Measurements from ENCODE around the gene TMOD2. TPM values are rescaled to one million over a fixed set of nuclear protein-coding genes. Genes with fewer than 3 reads are reported as not detected.

Gene TMOD2
- total RNA-seq, 4 donors from 2014 or later: 1.8 to 6.8 (median 5.3) TPM

GRCh38 chr15:51802593-51802992 lies 51.2 kb downstream of the TMOD2 start:
- no peak for DNase-seq
- no peaks in the 10 kb centered on the region for H3K4me1 ChIP-seq
- H3K36me3 ChIP-seq: no peaks in the 10 kb centered on the region
- H3K9me3 ChIP-seq: no peaks in the 10 kb centered on the region
- H3K27ac ChIP-seq: no peak overlapping the region
- TF ChIP-seq POLR2AphosphoS5 (IDR thresholded peaks at IDR 0.05) (no peak), CTCF (IDR thresholded peaks at IDR 0.05) (no peak), EP300 (IDR thresholded peaks at IDR 0.05; ENCODE audit: low read depth) (no peak), POLR2A (IDR thresholded peaks at IDR 0.05) (no peak)
- in situ Hi-C loops (cut with MboI; ENCODE audit: low pct_ligation_motif_present in 1 of 4, low pct_unique_long_range_greater_than_20kb in 1 of 4, low sequenced_read_pairs in 3 of 4) (no loop called here), intact Hi-C loops (cut with DNase I; ENCODE audit: low total_unique reads) (no loop called here)
- H3K27me3 ChIP-seq: no peaks in the 10 kb centered on the region
- no peak overlapping the region for H3K4me3 ChIP-seq
- WGBS, 2 donors (ENCODE audit: low coverage in 1 of 2): 91 to 94% methylated on average over 4 to 5 of the region's 5 CpGs

- Histone ChIP-seq H3K36me3 (no peaks in the 10 kb centered on the region), H3K4me3 (no peak overlapping the region), H3K27me3 (no peaks in the 10 kb centered on the region), H3K27ac (no peak overlapping the region), H3K4me1 (no peaks in the 10 kb centered on the region), H3K9me3 (no peaks in the 10 kb centered on the region)
- in situ Hi-C loops (cut with MboI; ENCODE audit: low pct_ligation_motif_present in 1 of 4, low pct_unique_long_range_greater_than_20kb in 1 of 4, low sequenced_read_pairs in 3 of 4): no loop called here
- intact Hi-C loops (cut with DNase I; ENCODE audit: low total_unique reads): no loop called here
- no peak for DNase-seq
- WGBS, 2 donors (ENCODE audit: low coverage in 1 of 2): 89% methylated on average over 2 of the region's 2 CpGs
- TF ChIP-seq CTCF (IDR thresholded peaks at IDR 0.05) (no peak), EP300 (IDR thresholded peaks at IDR 0.05; ENCODE audit: low read depth) (no peak), POLR2A (IDR thresholded peaks at IDR 0.05) (no peak), POLR2AphosphoS5 (IDR thresholded peaks at IDR 0.05) (no peak)
These were observed 52.6 kb downstream of the TMOD2 start for GRCh38 chr15:51803965-51804364.

- no peak for DNase-seq
- in situ Hi-C loops (cut with MboI; ENCODE audit: low pct_ligation_motif_present in 1 of 4, low pct_unique_long_range_greater_than_20kb in 1 of 4, low sequenced_read_pairs in 3 of 4): no loop called here
- intact Hi-C loops (cut with DNase I; ENCODE audit: low total_unique reads): no loop called here
These were observed 54.7 kb downstream of the TMOD2 start for GRCh38 chr15:51806123-51806522.

GRCh38 chr15:51809457-51809856 lies 58.1 kb downstream of the TMOD2 start:
- WGBS, 2 donors (ENCODE audit: low coverage in 1 of 2): 46 to 50% methylated on average over 1 of the region's 1 CpG
- H3K36me3 ChIP-seq: no peaks in the 10 kb centered on the region

More at GRCh38 chr15:51806123-51806522, 54.7 kb downstream of the TMOD2 start:
- H3K36me3 ChIP-seq: no peaks in the 10 kb centered on the region
- TF ChIP-seq POLR2AphosphoS5 (IDR thresholded peaks at IDR 0.05): no peak
- WGBS, 2 donors (ENCODE audit: low coverage in 1 of 2): 78 to 100% methylated on average over 1 to 2 of the region's 2 CpGs
- no peaks in the 10 kb centered on the region for H3K27me3 ChIP-seq
- H3K4me1 ChIP-seq: peaks cover 0 to 6% (median 0%) of the 10 kb centered on the region in 4 donors
- H3K27ac ChIP-seq: no peak overlapping the region
- no peaks in the 10 kb centered on the region for H3K9me3 ChIP-seq
- no peak overlapping the region for H3K4me3 ChIP-seq

More at GRCh38 chr15:51809457-51809856, 58.1 kb downstream of the TMOD2 start:
- Histone ChIP-seq H3K4me1 (peaks cover 0 to 6% (median 0%) of the 10 kb centered on the region in 4 donors), H3K27ac (no peak overlapping the region), H3K9me3 (no peaks in the 10 kb centered on the region), H3K4me3 (no peak overlapping the region), H3K27me3 (no peaks in the 10 kb centered on the region)
- DNase-seq: no peak
- TF ChIP-seq EP300 (IDR thresholded peaks at IDR 0.05; ENCODE audit: low read depth): no peak
- no peak for TF ChIP-seq POLR2AphosphoS5 (IDR thresholded peaks at IDR 0.05)
- TF ChIP-seq POLR2A (IDR thresholded peaks at IDR 0.05): no peak
- no peak for TF ChIP-seq CTCF (IDR thresholded peaks at IDR 0.05)
- intact Hi-C loops (cut with DNase I; ENCODE audit: low total_unique reads): no loop called here
- in situ Hi-C loops (cut with MboI; ENCODE audit: low pct_ligation_motif_present in 1 of 4, low pct_unique_long_range_greater_than_20kb in 1 of 4, low sequenced_read_pairs in 3 of 4): no loop called here

Data from transverse colon (tissue), 4 donors.